ENCODE results near the gene KMT2E. TPM values are rescaled to one million over a fixed set of nuclear protein-coding genes. Genes with fewer than 3 reads are reported as not detected.

The KMT2E gene
- total RNA-seq, 1 experiment from 2014 or later: 38.2 TPM

DNA sequence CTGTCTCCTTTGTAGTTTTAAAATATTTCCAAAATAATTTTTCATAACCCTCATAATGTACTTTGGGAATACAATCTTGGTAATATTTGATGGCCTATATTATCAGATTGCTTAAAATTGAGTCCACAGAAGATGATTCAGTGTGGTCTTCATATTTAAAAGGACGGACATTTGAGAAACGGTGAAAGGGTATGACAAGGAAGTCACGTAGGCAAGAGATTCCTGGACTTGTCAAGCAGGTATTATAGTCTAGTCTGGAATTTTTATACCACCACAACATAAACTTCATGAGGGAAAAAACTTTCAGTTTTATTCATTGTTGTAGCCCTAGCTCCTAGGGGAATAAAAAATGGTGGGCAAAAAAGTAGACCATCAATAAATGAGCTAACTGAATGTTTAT, 82.3 kb downstream of the KMT2E start:
- Histone ChIP-seq H3K9ac (ENCODE audit: extremely low read depth, insufficient read length, low read length) (no peak overlapping the region), H4K8ac (replicated peaks; ENCODE audit: insufficient read length, low read depth, low read length) (no peak overlapping the region), H3K4me1 (ENCODE audit: insufficient read depth, low read length) (no peaks in the 10 kb centered on the region), H4K5ac (ENCODE audit: insufficient read length, low read depth, low read length) (no peak overlapping the region), H2BK15ac (ENCODE audit: low read depth, low read length) (no peak overlapping the region), H3K23me2 (ENCODE audit: insufficient read length, low read depth, low read length, poor library complexity, severe bottlenecking) (no peaks in the 10 kb centered on the region), H3K4me2 (ENCODE audit: insufficient read depth, insufficient read length, low read length) (no peak overlapping the region), H2BK20ac (ENCODE audit: low read depth, low read length, poor library complexity, severe bottlenecking) (no peak overlapping the region), H2AK5ac (ENCODE audit: insufficient read length, low read length) (no peak overlapping the region), H2BK12ac (ENCODE audit: insufficient read length, low read depth, low read length) (no peak overlapping the region), H3K27ac (ENCODE audit: insufficient read length, low read depth, low read length) (no peak overlapping the region), H3K56ac (ENCODE audit: insufficient read length, low read depth, low read length) (no peak overlapping the region), H3K14ac (ENCODE audit: insufficient read depth, low read length) (no peak overlapping the region), H2BK120ac (ENCODE audit: low read depth, low read length, poor library complexity, severe bottlenecking) (no peak overlapping the region), H3K79me1 (ENCODE audit: insufficient read depth, low read depth, low read length, poor library complexity, severe bottlenecking) (no peaks in the 10 kb centered on the region), H3K79me2 (ENCODE audit: insufficient read depth, low read length) (no peaks in the 10 kb centered on the region), H3K18ac (ENCODE audit: insufficient read length, low read depth, low read length) (no peak overlapping the region), H4K20me1 (ENCODE audit: control insufficient read depth, insufficient read depth, insufficient read length) (no peaks in the 10 kb centered on the region), H3T11ph (ENCODE audit: low read length) (no peak overlapping the region), H3K27me3 (ENCODE audit: insufficient read depth, low read length) (no peaks in the 10 kb centered on the region), H2AFZ (ENCODE audit: low read length) (no peak overlapping the region), H3K9me3 (ENCODE audit: control insufficient read depth, low read depth, low read length) (no peaks in the 10 kb centered on the region), H4K91ac (ENCODE audit: insufficient read length, low read depth, low read length) (no peak overlapping the region), H2BK5ac (ENCODE audit: insufficient read length, low read length) (no peak overlapping the region), H3K23ac (ENCODE audit: insufficient read length, low read depth, low read length) (no peak overlapping the region), H3K4ac (ENCODE audit: low read depth, low read length) (no peak overlapping the region)
- H3K4me1 Mint-ChIP-seq: no peaks in the 10 kb centered on the region
- H3K4me3 Mint-ChIP-seq: no peak overlapping the region
- peaks cover 9 to 41% (median 36%) of the 10 kb centered on the region in 3 experiments; a peak in 6 of 7 replicates for H3K36me3 Mint-ChIP-seq (ENCODE audit: insufficient read depth in 1 of 3, low read depth in 3 of 3)
- H3K9me3 Mint-ChIP-seq: no peaks in the 10 kb centered on the region
- H3K27me3 Mint-ChIP-seq (ENCODE audit: low read depth): no peaks in the 10 kb centered on the region
- no peak for DNase-seq
- TF ChIP-seq, protein P1, sequence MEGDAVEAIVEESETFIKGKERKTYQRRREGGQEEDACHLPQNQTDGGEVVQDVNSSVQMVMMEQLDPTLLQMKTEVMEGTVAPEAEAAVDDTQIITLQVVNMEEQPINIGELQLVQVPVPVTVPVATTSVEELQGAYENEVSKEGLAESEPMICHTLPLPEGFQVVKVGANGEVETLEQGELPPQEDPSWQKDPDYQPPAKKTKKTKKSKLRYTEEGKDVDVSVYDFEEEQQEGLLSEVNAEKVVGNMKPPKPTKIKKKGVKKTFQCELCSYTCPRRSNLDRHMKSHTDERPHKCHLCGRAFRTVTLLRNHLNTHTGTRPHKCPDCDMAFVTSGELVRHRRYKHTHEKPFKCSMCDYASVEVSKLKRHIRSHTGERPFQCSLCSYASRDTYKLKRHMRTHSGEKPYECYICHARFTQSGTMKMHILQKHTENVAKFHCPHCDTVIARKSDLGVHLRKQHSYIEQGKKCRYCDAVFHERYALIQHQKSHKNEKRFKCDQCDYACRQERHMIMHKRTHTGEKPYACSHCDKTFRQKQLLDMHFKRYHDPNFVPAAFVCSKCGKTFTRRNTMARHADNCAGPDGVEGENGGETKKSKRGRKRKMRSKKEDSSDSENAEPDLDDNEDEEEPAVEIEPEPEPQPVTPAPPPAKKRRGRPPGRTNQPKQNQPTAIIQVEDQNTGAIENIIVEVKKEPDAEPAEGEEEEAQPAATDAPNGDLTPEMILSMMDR (conservative IDR thresholded peaks at IDR 0.05): no peak
- no peak overlapping the region for H3K27ac Mint-ChIP-seq
- no CpG with 5 or more reads among the region's 3 CpGs for WGBS (ENCODE audit: extremely low coverage, insufficient read length, low lambda C conversion rate)
